HG02852 (cell line): ENCODE data around the gene IGFBP1.

Source experiments
- ATAC-seq: cut with Tn5 transposase; IDR thresholded peaks from one replicate; pipeline ENCODE4 v1.9.1; 2021; ENCODE audit warnings: mild to moderate bottlenecking, moderate library complexity; ENCODE audit not compliant: unreplicated experiment

Gene IGFBP1

DNA sequence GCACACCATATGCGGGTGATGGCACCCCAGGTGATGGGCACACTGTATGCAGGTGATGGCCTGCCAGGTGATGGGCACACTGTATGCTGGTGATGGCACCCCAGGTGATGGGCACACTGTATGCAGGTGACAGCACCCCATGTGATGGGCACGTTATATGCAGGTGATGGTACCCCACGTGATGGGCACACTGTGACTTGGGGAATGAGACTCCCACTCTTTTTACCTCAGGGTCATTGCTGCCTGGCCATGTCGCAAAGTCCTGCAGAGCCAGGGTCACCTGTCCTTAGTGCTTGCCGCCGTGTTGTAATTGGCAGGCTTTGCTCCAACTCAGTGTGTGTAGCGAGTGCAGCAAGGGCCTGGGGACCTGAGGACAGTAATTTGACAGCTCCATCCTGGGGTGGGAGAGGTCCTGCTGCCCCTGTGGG is 7.8 kb upstream of the IGFBP1 start:
- no peak for ATAC-seq

DNA sequence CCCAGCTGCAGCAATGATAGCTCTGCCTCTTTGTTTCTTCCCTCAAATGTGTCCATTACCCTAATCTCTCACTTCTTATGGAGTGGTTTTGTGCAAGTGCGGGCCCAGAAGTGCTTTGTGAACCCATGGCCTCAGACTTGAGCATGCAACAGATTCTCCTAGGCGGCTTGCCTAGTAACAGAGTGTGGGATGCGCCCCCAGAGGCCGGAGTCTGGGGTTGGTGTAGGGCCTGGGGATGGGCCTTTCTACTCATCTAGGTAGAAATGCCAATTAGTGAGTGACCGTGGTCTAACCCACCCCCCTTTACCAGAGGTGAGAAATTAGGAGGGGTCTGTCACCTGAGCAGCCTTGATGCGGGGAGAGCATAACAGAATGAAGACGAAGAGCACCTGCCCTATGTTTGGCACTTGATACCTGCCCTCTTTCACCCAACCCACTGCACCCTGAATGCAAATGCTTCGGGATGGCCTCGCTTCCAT is 7.0 kb upstream of the IGFBP1 start:
- ATAC-seq = no peak

DNA sequence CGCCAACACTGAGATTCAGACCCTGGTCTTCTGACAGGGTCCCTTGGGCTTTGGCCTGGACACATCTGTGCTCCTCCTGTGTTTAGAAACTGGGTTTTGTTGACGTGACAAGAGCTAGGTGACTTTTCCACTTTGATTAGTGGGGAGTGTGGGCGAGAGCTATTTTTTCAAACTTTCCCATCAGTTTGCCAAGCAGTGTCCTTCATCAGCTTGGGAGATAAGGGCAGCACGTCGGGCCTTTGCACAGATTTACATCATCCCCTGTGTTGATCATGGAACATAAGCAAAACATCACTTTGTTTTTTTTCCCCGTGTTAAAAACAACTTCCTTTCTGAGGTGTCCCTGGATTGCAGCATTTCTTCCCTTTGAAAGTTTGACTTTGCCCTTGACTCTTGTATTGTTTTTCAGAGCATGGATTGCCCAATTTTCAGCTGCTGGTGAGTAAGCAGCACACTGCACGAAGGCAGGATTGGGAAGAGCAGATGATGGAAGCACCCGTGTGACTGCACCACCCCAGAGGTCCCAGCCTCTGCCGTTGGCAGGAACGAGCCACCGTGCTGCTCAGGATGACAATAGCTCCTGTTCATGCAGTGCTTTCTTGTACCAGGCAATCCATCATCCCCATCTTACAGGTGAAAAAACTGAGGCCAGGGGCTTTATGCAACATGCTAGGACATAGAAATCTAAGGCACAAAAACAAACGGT is 6.4 kb upstream of the IGFBP1 start:
- ATAC-seq = no peak

DNA sequence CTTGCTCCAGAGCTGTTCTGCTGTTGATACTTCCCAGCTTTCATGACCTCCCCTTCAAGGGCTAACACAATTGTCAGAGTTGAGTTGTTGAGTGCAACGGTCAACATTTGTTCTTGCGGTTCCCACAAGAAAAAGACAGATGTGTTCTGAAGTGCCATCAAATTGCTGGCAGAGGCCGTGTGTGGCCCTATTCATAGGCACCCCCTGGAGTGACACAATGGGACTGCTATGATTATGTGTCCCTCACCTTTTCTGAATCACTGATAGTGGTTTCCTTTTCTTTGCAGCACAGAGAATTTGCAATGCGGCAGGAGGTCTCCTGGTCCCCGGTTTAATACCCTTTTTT is 5.8 kb upstream of the IGFBP1 start:
- no peak for ATAC-seq

DNA sequence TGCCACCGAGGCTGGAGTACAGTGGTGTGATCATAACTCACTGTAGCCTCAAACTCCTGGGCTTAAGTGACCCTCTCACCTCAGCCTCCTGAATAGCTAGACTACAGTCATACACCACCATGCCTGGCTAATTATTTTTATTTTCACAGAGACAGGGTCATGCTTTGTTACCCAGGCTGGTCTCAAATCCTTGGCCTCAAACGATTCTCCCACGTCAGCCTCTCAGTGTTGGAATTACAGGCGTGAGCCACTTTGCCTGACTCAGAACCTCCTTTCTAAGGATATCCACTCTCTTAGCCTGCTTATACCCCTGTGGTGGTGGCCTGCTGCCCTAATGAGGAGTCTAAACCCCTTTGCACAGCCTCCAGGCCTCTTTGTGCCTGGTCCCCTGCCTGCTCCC is 4.2 kb upstream of the IGFBP1 start:
- ATAC-seq = no peak

DNA sequence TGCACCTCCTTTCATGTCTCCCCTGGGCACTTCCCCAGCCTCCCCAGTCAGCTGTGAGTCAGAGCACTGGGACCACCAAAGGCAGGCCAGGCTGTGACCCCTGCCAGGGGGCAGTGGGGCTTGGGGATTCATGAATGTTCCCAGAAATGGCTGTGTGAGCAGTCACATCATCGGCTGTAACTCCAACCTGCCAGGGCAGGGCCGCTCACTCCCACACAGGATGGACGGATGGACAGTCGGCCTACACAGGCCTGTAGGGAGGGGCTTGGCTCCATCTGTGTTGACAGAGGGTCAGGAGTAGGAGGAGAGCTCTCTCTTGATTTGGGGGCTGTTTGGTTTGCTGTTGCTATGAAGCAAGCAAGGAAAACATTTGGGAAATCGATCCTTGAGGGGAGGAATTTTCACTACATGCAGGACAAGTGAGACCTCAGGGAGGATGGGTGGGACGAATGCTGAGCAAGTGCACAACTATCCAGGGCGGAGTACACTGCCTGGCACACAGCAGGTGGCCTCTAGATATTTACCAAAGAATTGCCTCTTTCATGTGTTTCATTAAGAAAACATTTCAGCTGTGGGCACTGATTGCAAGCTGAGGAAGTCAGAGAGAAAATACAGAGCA is 2.9 kb upstream of the IGFBP1 start:
- no peak for ATAC-seq

DNA sequence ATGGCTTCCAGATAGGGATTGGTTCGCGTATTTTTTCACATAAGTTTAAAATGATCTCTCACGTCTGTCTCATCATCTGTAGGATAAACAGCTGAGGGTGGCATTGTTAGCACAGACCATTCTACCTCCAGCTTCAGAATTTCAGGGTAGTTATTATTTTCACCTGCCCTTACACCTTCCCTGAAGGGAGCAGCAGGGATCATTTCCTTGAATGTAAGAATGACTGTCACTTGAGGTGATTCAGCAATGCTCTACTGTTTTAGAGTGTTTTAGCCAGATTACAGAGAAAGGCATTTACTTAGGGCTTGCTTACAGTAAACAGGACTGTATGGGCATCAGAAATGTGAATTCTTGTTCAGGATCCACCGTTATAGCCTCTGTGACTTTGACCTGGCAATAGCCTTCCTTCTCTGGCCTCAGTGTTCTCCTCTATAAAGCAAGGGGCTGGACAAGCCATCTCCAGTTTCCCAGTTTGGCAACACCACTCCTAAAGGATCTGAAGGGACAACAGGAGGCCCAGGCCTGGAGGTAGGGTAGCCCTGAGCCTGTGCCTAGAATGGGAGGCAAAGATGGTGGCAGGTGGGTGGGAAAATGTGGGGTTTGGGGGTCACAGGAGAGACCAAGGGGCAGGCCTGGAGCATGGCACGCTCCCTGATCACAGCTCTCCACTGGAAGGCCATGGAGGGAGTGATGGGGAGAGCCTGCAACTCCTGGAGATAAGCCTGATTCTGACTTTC is 1.2 kb upstream of the IGFBP1 start:
- ATAC-seq = no peak

DNA sequence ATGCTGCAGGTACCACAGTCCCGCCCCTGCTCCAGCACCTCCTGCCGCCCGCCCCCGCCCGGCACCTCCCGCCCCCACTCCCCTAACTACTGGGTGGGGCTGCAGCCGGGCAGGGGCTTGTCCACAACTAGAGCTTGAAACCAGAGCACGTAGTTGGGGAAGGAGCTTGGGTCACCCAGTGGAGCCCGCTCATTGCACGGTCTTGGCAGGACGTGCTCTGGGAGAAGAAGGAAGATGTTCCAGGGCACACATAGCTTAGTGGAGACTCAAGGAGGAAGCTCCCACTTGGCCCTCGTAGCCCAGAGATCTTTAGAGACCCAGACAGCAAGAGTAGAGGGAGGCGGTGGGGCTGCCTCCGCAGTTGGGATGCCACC is 692 bp downstream of the IGFBP1 start:
- no peak for ATAC-seq

DNA sequence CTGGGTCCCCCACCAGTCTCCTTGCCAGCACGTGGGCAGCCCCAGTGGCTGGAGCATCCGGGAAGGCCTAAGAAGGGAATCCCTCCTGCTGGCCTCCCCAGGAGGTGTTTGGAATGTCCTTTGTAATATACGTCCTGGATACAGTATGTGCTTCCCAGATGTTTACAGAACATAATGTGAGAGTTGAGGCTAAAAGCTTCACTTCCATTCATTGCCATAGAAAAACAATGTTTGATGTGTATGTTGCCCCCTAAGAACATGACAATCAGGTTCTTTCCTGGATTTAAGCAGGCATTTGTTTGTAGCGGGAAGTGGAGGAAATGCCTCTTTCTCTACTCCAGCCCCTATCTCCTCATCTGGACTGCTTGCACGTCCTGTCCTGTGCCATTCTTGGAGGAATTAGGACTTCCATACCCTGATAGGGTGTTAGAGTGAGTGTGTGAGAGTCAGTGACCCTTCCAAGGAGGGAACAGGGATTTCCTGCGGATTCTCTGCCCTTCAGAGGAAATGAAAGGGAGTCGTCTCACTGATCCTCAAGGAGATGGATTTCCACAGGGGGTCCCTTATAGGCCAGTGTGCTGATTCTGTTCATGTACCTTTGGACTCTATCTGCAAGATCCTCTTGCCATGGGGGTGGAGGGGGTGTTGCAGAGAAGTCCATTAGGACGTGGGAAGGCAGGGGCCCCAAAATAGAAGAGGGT is 1.2 kb downstream of the IGFBP1 start:
- ATAC-seq = no peak

DNA sequence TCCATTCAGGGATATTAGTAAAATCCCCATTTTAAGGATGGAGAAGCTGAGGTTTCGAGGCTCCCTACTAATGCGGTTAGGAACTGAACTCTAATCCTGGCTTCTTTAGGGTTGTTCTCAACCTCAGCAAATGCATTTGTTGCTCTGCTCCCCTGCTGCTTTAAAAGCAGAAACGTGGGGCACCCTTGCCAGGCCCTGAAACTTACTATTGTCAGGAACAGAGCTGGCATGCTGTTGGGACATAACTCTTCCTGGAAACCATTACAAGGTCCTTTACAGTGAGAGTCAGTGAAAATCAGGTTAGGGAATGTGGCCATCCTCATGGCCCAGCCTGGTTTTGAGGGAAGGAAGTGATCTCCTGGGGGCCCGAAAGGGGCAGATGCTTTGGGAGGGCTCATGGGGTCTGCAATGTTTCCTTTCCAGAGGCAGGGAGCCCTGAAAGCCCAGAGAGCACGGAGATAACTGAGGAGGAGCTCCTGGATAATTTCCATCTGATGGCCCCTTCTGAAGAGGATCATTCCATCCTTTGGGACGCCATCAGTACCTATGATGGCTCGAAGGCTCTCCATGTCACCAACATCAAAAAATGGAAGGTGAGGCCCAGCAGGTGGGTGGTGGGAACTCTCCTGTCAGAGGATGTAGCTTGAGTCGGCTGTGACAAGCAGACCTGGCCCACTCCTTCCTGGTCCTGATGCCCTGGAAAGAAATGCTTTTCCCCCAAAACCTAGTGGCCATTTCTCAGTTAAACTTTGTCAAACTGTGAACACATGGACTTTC is 2.0 kb downstream of the IGFBP1 start:
- no peak for ATAC-seq

DNA sequence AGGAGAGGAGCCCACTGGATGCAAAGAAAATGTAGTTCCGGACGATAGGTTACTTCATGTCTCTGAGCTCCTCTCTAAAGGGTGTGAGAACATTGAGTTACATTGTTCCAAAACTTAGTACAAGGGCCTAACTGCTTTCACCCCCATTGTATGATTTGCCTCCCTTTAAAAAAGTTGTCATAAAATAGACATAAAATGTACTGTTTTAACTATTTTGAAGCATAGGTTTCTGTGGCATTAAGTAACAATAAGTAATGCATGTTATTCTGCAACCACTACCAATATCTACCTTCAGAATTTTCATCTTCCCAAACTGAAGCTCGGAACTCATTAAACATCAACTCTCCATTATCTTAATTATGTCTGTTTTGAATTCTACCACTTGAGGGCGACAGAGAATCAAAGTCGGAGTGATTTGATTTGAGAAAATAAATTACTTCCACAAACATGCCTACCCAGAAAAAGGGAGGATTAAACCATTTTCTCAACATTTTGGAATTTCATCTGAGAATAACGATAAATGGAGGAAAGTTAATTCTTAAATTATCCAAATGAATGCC is 2.7 kb downstream of the IGFBP1 start:
- no peak for ATAC-seq

DNA sequence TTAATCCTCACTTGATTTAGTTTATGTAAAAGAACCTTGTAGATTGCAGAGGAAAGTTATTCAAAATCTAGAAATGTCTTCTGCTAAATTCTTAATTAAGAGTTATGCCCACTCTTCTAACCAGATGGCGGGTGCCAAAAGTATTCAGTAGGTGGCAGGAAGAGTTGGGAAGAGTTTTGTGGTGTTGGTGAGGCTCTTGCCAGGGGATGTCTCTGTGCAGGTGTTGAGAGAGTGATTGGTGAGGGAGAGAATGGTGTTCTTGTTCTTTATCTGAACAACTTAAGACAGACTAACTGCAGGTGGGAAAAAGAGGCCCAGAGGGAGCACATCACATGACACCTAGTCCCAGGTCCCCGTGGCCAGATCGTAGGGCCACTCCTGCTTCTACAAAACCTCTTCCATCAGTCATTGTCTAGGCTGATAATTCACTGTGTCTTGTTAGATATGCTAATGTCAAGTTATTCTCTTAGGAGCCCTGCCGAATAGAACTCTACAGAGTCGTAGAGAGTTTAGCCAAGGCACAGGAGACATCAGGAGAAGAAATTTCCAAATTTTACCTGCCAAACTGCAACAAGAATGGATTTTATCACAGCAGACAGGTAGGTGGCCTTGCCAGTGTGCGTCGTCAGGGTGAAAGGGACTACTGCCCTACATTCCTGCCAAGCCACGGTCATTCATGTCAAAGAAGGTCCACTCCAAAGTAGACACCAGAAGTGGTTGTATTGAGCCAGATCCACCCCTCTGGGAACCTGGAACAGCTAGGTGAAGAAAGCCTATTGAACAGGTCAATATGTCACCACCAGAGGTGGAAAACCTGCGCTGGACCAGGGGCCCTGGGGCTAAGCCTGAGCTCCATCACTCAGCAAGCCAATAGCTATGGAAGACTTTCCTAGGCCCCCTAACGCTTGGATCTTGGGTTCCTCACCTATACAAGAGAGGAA is 3.4 kb downstream of the IGFBP1 start:
- ATAC-seq = no peak

DNA sequence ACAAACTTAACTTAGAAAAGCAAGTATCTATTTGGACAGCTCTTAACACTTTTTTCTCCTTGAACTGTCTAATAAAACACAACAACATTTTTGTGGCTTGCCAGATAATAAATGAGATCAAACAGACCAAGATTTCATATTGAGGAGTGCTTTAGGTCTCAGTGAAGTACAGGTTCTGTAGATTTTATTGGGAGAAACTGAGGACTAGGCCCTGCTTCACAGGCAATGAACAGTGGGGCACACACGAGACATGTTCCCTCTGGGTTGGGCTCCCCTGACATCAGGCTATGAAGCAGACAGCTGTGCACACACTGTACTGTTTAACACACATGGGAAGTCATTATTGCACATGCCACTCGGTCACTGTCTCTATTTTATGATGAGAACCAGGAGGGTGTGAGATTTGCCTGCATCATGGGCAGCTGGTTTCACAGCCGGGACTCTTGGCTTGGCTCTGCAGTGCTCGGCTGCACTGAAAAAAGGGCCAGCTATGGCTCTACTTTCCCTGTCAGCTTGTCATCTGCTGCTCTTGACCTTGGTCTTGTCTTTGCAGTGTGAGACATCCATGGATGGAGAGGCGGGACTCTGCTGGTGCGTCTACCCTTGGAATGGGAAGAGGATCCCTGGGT is 4.2 kb downstream of the IGFBP1 start:
- ATAC-seq = no peak

DNA sequence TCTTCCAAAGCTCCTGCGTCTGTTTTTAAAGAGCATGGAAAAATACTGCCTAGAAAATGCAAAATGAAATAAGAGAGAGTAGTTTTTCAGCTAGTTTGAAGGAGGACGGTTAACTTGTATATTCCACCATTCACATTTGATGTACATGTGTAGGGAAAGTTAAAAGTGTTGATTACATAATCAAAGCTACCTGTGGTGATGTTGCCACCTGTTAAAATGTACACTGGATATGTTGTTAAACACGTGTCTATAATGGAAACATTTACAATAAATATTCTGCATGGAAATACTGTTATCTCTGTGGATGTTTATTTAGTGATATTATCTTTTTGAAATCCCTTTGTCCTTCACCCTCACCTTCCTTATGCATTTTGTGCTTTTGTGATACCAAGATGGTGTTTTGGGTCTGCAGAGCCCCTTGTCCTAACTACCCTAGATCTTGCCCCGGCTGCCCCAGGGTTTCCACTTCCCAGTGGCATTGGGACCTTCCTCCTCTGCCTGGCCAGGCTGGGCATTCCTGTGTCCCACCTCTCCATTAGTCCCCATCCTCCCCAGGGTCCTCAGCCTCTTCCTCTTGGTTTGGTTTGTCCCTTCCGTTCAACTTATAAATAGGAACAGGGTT is 5.2 kb downstream of the IGFBP1 start:
- no peak for ATAC-seq

DNA sequence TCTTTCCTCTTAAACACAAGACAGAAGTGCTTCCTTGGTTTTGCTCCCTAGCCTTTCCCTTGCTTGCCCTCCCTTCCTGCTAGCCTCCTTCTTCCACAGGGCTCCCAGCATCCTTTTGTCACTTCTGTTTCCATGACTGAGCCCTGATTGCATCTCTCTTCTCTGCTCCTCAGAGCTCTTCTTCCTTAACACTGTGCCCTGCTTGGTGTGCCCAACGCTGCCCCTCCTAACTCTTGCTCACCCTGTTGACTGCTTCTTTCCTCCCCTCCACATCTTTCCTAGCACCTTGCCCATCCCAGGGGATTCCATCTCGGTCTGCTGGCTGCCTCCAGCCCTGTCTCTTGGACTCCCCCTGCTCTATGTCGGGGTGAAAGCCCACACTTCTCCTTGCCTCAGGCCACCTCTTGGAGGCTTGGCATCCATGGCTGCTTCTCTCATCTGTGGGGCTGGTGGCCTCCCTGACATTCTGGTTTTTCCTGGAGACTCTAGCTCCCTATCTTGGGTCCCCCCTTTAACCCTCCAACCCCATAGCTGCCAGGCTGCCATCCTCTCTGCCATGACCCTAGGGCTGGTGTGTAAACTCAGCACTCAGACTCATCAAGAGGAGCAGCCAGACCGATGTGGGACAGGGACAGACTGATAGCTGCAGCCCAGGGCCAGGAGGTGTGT is 5.8 kb downstream of the IGFBP1 start:
- no peak for ATAC-seq

DNA sequence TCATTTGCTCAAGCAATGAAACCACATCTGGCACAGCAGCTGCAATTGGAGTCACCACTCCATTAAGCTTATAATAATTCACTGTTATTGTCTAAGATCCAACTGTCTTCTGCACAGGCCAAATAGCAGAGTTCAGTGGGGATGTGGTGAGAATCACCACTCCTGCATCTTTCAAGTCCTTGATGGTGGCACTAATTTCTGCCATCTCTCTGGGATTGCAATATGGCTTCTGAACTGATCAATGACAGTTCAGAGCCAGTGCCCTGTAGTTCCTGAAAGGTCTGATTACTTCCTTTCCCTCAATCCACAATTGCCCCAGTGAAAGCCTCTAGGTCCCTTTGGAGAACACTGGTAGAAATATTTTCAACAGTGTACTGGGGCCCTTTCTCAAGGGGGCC is 6.4 kb downstream of the IGFBP1 start:
- ATAC-seq = no peak

DNA sequence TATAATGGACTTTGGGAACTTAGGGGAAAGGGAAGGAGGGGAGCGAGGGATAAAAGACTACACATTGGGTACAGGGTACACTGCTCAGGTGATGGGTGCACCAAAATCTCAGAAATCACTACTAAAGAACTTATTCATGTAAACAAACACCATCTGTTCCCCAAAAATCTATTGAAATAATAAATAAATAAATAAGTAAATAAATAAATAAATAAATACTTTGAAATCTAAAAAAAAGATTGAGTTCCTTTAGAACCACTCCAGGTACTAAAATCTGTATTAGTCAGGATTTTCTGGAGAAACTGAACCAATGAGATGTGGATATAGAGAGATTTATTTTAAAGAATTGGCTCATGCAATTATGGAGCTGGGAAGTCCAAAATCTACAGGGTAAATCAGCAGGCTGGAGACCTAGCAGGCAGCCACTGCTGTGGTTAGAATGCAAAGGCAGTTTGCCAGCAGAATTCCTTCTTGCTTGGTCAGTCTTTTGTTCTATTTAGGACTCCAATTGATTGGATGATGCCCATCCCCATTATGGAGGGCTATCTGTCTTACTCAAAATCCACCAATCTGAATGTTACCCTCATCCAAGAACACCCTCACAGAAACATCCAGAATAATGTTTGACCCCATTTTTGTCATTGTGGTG is 8.9 kb downstream of the IGFBP1 start:
- no peak for ATAC-seq

DNA sequence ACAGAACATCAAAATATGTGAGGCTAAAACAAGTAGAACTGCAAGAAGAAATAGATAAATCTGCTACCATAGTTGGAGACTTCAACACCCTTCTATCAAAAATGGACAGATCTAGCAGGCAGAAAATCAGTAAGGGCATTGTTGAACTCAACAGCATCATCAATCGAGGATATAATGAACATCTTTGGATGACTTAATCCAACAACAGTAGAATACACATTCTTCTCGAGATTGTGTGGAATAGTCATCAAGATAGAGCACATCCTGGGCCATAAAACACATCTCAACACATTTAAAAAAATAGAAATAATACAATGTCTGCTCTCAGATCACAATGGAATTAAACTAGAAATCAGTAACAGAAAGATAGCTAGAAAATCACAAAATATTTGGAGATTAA is 9.9 kb downstream of the IGFBP1 start:
- no peak for ATAC-seq
